Measurements from ENCODE around the gene NHLH1. TPM values are rescaled to one million over a fixed set of nuclear protein-coding genes. Genes with fewer than 3 reads are reported as not detected.

Gene NHLH1
- total and polyA plus RNA-seq, 10 of the 15 experiments (the other 5 are each of a cell fraction or from before 2014, with no cell fraction given) = 0.22 to 0.98 (median 0.43) TPM; not detected in 1

DNA sequence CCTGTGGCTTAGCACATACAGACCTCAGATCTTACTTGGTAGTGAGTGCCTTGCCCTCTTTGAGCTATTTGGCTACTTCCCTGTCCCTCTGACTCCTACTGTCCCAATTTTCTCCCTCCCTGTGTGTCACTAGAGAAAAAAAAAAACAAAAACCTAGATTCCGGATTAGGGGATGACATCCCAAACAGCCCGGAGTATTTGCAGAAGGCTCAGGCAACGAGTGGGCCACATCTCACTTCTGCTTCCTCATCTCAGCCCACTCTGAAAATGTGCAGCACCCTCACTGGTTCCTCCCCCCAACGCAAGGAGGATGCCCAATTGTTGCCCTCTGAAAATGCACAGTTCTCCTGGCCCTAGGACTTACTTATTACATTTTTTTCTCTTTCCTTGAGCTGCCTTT, 4.9 kb downstream of the NHLH1 start:
- SMC1A ChIA-PET (ENCODE audit: uncharacterized antibody, unreplicated experiment) = interaction anchor here (0.6 to 2.0 kb wide), 2 partner anchors 81 to 221 kb away, joined by 3 to 5 read pairs; no protein-coding TSS in a partner anchor
- Histone ChIP-seq H3K9ac (ENCODE audit: control insufficient read depth, insufficient read depth, low read length) (no peak overlapping the region), H3K36me3 (ENCODE audit: control insufficient read depth in 2 of 2, insufficient read depth in 2 of 2, low read length in 1 of 2) (no peaks in the 10 kb centered on the region), H3K4me3 (no peak overlapping the region), H3K4me2 (ENCODE audit: control insufficient read depth, insufficient read depth) (no peak overlapping the region), H3K27me3 (replicated peaks in 1 of 2; ENCODE audit: control insufficient read depth in 2 of 2, insufficient read depth in 2 of 2, low read length in 1 of 2) (no peaks in the 10 kb centered on the region), H3K9me3 (replicated peaks; ENCODE audit: control insufficient read depth, insufficient read depth, low read length) (no peaks in the 10 kb centered on the region), H3K4me1 (ENCODE audit: control insufficient read depth, insufficient read depth, low read length) (peaks cover 15% of the 10 kb centered on the region), H4K20me1 (ENCODE audit: control insufficient read depth, insufficient read depth) (no peaks in the 10 kb centered on the region), H3K79me2 (ENCODE audit: control insufficient read depth, insufficient read depth, low read length) (no peaks in the 10 kb centered on the region), H3K27ac (ENCODE audit: control insufficient read depth, insufficient read depth) (no peak overlapping the region), H2AFZ (ENCODE audit: control insufficient read depth, low read depth, low read length) (no peak overlapping the region)
- FAIRE-seq (no peak), ATAC-seq (no peak), DNase-seq (ENCODE audit: low read depth, low spot score) (no peak)
- WGBS (ENCODE audit: insufficient coverage, insufficient replicate concordance, low lambda C conversion rate, missing lambda C conversion rate) = 62% methylated on average over 4 of the region's 4 CpGs
- intact Hi-C loops (cut with micrococcal nuclease; ENCODE audit: unreplicated experiment) = no loop called here
- POLR2A ChIA-PET = interaction anchor here (1.3 kb wide), 1 partner anchor 14 kb away, joined by 3 read pairs; no protein-coding TSS in a partner anchor
- BruUV-seq (replicated peaks) = no TSS peak
- in situ Hi-C loops (cut with MboI) = no loop called here
- CTCF ChIA-PET = interaction anchor here (0.9 to 1.6 kb wide), 3 partner anchors 120 to 326 kb away, joined by 3 to 5 read pairs (median 3); no protein-coding TSS in a partner anchor
- RAD21 ChIA-PET (ENCODE audit: unreplicated experiment) = interaction anchor here (1.5 to 1.6 kb wide), 2 partner anchors 109 to 178 kb away, joined by 3 to 4 read pairs; partner anchors contain the start of gene DCAF8
- TF ChIP-seq YY1 (IDR thresholded peaks at IDR 0.05; ENCODE audit: low read depth, low read length) = no peak
- TF ChIP-seq KLF5 (IDR thresholded peaks at IDR 0.05; ENCODE audit: partially characterized antibody) = no peak
- no peak for TF ChIP-seq ZNF687 (IDR thresholded peaks at IDR 0.05)
- no peak for TF ChIP-seq IRF4 (IDR thresholded peaks at IDR 0.05; ENCODE audit: low read depth, low read length)
- TF ChIP-seq ZNF24 (IDR thresholded peaks at IDR 0.05) = no peak
- TF ChIP-seq, protein P1, sequence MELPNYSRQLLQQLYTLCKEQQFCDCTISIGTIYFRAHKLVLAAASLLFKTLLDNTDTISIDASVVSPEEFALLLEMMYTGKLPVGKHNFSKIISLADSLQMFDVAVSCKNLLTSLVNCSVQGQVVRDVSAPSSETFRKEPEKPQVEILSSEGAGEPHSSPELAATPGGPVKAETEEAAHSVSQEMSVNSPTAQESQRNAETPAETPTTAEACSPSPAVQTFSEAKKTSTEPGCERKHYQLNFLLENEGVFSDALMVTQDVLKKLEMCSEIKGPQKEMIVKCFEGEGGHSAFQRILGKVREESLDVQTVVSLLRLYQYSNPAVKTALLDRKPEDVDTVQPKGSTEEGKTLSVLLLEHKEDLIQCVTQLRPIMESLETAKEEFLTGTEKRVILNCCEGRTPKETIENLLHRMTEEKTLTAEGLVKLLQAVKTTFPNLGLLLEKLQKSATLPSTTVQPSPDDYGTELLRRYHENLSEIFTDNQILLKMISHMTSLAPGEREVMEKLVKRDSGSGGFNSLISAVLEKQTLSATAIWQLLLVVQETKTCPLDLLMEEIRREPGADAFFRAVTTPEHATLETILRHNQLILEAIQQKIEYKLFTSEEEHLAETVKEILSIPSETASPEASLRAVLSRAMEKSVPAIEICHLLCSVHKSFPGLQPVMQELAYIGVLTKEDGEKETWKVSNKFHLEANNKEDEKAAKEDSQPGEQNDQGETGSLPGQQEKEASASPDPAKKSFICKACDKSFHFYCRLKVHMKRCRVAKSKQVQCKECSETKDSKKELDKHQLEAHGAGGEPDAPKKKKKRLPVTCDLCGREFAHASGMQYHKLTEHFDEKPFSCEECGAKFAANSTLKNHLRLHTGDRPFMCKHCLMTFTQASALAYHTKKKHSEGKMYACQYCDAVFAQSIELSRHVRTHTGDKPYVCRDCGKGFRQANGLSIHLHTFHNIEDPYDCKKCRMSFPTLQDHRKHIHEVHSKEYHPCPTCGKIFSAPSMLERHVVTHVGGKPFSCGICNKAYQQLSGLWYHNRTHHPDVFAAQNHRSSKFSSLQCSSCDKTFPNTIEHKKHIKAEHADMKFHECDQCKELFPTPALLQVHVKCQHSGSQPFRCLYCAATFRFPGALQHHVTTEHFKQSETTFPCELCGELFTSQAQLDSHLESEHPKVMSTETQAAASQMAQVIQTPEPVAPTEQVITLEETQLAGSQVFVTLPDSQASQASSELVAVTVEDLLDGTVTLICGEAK (IDR thresholded peaks at IDR 0.05; ENCODE audit: borderline replicate concordance) = no peak
- no peak for TF ChIP-seq FOS (IDR thresholded peaks at IDR 0.05; ENCODE audit: borderline replicate concordance, extremely low read depth, insufficient read length)
- no peak for TF ChIP-seq STAT1 (conservative IDR thresholded peaks at IDR 0.05)
- no peak for TF ChIP-seq EZH2 (IDR thresholded peaks at IDR 0.05; ENCODE audit: borderline replicate concordance, control insufficient read depth, low read depth, low read length)
- no peak for TF ChIP-seq REST (IDR thresholded peaks at IDR 0.05; ENCODE audit: low read depth, low read length)
- TF ChIP-seq HDAC2 (IDR thresholded peaks at IDR 0.05) = no peak
- TF ChIP-seq TCF12 (IDR thresholded peaks at IDR 0.05; ENCODE audit: low read depth, low read length) = no peak
- TF ChIP-seq BCL11A (IDR thresholded peaks at IDR 0.05; ENCODE audit: low read depth, low read length) = no peak
